Mammary epithelial cell (primary cell): ENCODE data around the gene LRRC36.

Source experiments
- CTCF ChIP-seq, 2 donors: IDR thresholded peaks in 1 of 2; conservative IDR thresholded peaks in 1 of 2; 2 replicates each; pipeline ENCODE4 v1.5.1; 2011 to 2012; ENCODE audit warnings: inconsistent platforms in 2 of 2, low read length in 2 of 2, mild to moderate bottlenecking in 2 of 2, control low read depth in 1 of 2, low read depth in 1 of 2; ENCODE audit not compliant: insufficient read depth in 1 of 2; ENCODE audit errors: extremely low read depth in 1 of 2
- EZH2 ChIP-seq: IDR thresholded peaks from 2 replicates; pipeline ENCODE4 v1.6.1; 2012; ENCODE audit warnings: low read length, inconsistent platforms, borderline replicate concordance

GRCh38 chr16:67383284-67383683 lies 56.7 kb downstream of the LRRC36 start:
- TF ChIP-seq CTCF (conservative IDR thresholded peaks at IDR 0.05 in 1 of 2, IDR thresholded peaks at IDR 0.05 in 1 of 2; ENCODE audit: extremely low read depth in 1 of 2, insufficient read depth in 1 of 2, low read depth in 1 of 2, low read length in 2 of 2) (no peak), EZH2 (no peak)
